WTC11 (cell line): ENCODE results near the gene WDR1. TPM values are rescaled to one million over a fixed set of nuclear protein-coding genes. Genes with fewer than 3 reads are reported as not detected.

Experiments used
- ATAC-seq: fragments of 200-7000 bp; cut with Tn5 transposase; 2 replicates; pipeline ENCODE4 v1.10.0; 2021; ENCODE audit warnings: mild to moderate bottlenecking, moderate library complexity
- CTCF ChIA-PET: fragments of 300-600 bp; sonication (Branson Sonifier 250); formaldehyde crosslinking; loops from one replicate; lab custom pipeline; 2021; ENCODE audit warnings: antibody characterized with exemption; lab: Charles Lee
- POLR2A ChIA-PET: fragments of 350-600 bp; sonication (Branson Sonifier 250); formaldehyde crosslinking; loops from one replicate; lab custom pipeline; 2021; ENCODE audit warnings: antibody characterized with exemption; lab: Charles Lee
- DNase-seq: peaks from one replicate; pipeline ENCODE4 v3.0.0; 2021; ENCODE audit warnings: low spot score
- H3K27ac Mint-ChIP-seq: 2 replicates; pipeline ENCODE4 v1.8.0; 2021; ENCODE audit warnings: mixed read lengths
- H3K27me3 Mint-ChIP-seq: 2 replicates; pipeline ENCODE4 v1.8.0; 2021; ENCODE audit warnings: low read depth, mild to moderate bottlenecking, moderate library complexity, mixed read lengths
- H3K36me3 Mint-ChIP-seq: 2 replicates; pipeline ENCODE4 v1.8.0; 2021; ENCODE audit warnings: mixed read lengths
- H3K4me1 Mint-ChIP-seq: 2 replicates; pipeline ENCODE4 v1.8.0; 2022; ENCODE audit warnings: mixed read lengths
- H3K4me3 Mint-ChIP-seq: 2 replicates; pipeline ENCODE4 v1.8.0; 2021; ENCODE audit warnings: mild to moderate bottlenecking, moderate library complexity, mixed read lengths
- H3K9me3 Mint-ChIP-seq: 2 replicates; pipeline ENCODE4 v1.8.0; 2021; ENCODE audit warnings: mixed read lengths
- CBFB ChIP-seq: sonication (generic); formaldehyde crosslinking; IDR thresholded peaks from 2 replicates; pipeline ENCODE4 v1.8.1; 2022; ENCODE audit warnings: mild to moderate bottlenecking, low read depth, missing genetic modification reagents
- CREM ChIP-seq: sonication (generic); formaldehyde crosslinking; IDR thresholded peaks from 2 replicates; pipeline ENCODE4 v1.8.1; 2022; ENCODE audit warnings: mild to moderate bottlenecking, missing genetic modification reagents, moderate library complexity
- EMX1 ChIP-seq: fragments of 250-450 bp; sonication (Bioruptor Pico); IDR thresholded peaks from 2 replicates; pipeline ENCODE4 v1.8.0; 2021; ENCODE audit warnings: mild to moderate bottlenecking
- ETV6 ChIP-seq: sonication (generic); formaldehyde crosslinking; IDR thresholded peaks from 2 replicates; pipeline ENCODE4 v1.8.1; 2022; ENCODE audit warnings: mild to moderate bottlenecking, missing genetic modification reagents
- FOXJ3 ChIP-seq: sonication (generic); formaldehyde crosslinking; IDR thresholded peaks from 2 replicates; pipeline ENCODE4 v1.9.0; 2021; ENCODE audit warnings: missing genetic modification reagents, mild to moderate bottlenecking, borderline replicate concordance
- KAT7 ChIP-seq: sonication (generic); formaldehyde crosslinking; IDR thresholded peaks from 2 replicates; pipeline ENCODE4 v1.8.1; 2023; ENCODE audit warnings: missing genetic modification reagents, mild to moderate bottlenecking, borderline replicate concordance
- NFATC4 ChIP-seq: fragments of 250-450 bp; sonication (Bioruptor Pico); IDR thresholded peaks from 2 replicates; pipeline ENCODE4 v1.9.0; 2021; ENCODE audit warnings: mild to moderate bottlenecking
- NFYB ChIP-seq: sonication (generic); formaldehyde crosslinking; conservative IDR thresholded peaks from 2 replicates; pipeline ENCODE4 v1.8.0; 2022; ENCODE audit warnings: low read depth, missing genetic modification reagents
- OVOL2 ChIP-seq: fragments of 250-450 bp; sonication (Bioruptor Pico); IDR thresholded peaks from 2 replicates; pipeline ENCODE4 v1.9.0; 2021; ENCODE audit warnings: mild to moderate bottlenecking, borderline replicate concordance
- PRRX2 ChIP-seq: fragments of 250-450 bp; sonication (Bioruptor Pico); IDR thresholded peaks from 2 replicates; pipeline ENCODE4 v1.8.0; 2021; ENCODE audit warnings: mild to moderate bottlenecking
- RORB ChIP-seq: fragments of 250-450 bp; sonication (Bioruptor Pico); IDR thresholded peaks from 2 replicates; pipeline ENCODE4 v1.9.0; 2021; ENCODE audit warnings: mild to moderate bottlenecking
- ZNF219 ChIP-seq: sonication (generic); formaldehyde crosslinking; IDR thresholded peaks from 2 replicates; pipeline ENCODE4 v1.8.0; 2023; ENCODE audit warnings: missing genetic modification reagents, mild to moderate bottlenecking, borderline replicate concordance
- total RNA-seq: library from RNA; stranded (reverse); gene quantifications from 3 replicates; pipeline ENCODE4 v1.2.3, GENCODE V29; 2021
- TF ChIP-seq, protein P1 (sequence below): fragments of 250-450 bp; sonication (Bioruptor Pico); IDR thresholded peaks from 2 replicates; pipeline ENCODE4 v1.9.0; 2021; ENCODE audit warnings: moderate library complexity, mild to moderate bottlenecking, inconsistent platforms, borderline replicate concordance
- TF ChIP-seq, protein P2 (sequence below): fragments of 250-450 bp; sonication (Bioruptor Pico); conservative IDR thresholded peaks from 2 replicates; pipeline ENCODE4 v1.9.0; 2021; ENCODE audit warnings: mild to moderate bottlenecking
- TF ChIP-seq, protein P3 (sequence below): sonication (generic); formaldehyde crosslinking; IDR thresholded peaks from 2 replicates; pipeline ENCODE4 v1.8.0; 2023; ENCODE audit warnings: missing genetic modification reagents
- TF ChIP-seq, protein P4 (sequence below): sonication (generic); formaldehyde crosslinking; conservative IDR thresholded peaks from 2 replicates; pipeline ENCODE4 v1.8.1; 2023; ENCODE audit warnings: mild to moderate bottlenecking, low read depth, missing genetic modification reagents, moderate library complexity
- TF ChIP-seq, protein P5 (sequence below): sonication (generic); formaldehyde crosslinking; IDR thresholded peaks from 2 replicates; pipeline ENCODE4 v1.8.1; 2022; ENCODE audit warnings: low read depth, missing genetic modification reagents, borderline replicate concordance
- TF ChIP-seq, protein P6 (sequence below): fragments of 250-450 bp; sonication (Bioruptor Pico); IDR thresholded peaks from 2 replicates; pipeline ENCODE4 v2.1.2; 2022; ENCODE audit warnings: mild to moderate bottlenecking, moderate library complexity
- TF ChIP-seq, protein P7 (sequence below): sonication (generic); formaldehyde crosslinking; IDR thresholded peaks from 2 replicates; pipeline ENCODE4 v1.8.1; 2022; ENCODE audit warnings: missing genetic modification reagents, borderline replicate concordance

Gene WDR1
- total RNA-seq, 1 experiment from 2014 or later = 288 TPM

DNA sequence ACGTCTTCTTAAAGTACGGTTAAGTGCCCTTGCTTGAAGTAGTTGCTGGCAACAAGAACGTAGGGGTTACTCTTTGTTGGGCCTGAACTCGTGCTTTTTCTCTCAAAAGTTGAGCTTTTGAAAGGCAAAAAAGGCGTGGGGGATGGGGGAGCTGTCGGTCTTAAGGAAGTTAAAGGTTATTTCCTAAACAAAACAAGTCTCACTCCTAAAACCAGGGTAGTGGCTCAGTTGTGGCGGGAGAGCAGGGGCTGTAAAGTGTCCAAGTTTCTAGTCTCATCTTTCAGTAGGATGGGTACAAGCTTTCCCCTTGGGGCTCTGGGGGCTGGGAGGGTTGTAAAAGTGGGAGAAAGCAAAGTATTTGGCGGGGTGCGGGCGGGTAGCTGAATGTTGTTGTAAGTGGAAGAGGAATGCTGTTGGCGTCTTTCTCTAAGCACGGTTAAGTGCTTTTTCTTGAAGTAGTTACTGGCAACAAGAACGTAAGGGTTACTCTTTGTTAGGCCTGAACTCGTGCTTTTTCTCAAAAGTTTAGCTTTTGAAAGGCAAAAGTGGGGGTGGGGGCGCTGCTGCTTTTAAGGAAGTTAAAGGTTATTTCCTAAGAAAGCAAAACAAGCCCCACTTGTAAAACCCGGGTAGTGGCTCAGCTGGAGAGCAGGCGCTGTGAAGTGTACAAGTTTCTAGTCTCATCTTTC, 904 bp upstream of the WDR1 start:
- no peaks in the 10 kb centered on the region for H3K27me3 Mint-ChIP-seq
- H3K4me3 Mint-ChIP-seq = peak overlapping the region; percentile 85
- no peak for DNase-seq
- H3K36me3 Mint-ChIP-seq = peaks cover 34% of the 10 kb centered on the region
- ChIA-PET POLR2A (interaction anchor here (0.6 to 4.3 kb wide), 17 partner anchors 9 to 310 kb away, joined by 3 to 51 read pairs (median 3); no protein-coding TSS in a partner anchor), CTCF (interaction anchor here (0.6 to 6.8 kb wide), 6 partner anchors 13 to 409 kb away, joined by 3 to 42 read pairs (median 4); no protein-coding TSS in a partner anchor)
- ATAC-seq = no peak
- TF ChIP-seq, protein P1, sequence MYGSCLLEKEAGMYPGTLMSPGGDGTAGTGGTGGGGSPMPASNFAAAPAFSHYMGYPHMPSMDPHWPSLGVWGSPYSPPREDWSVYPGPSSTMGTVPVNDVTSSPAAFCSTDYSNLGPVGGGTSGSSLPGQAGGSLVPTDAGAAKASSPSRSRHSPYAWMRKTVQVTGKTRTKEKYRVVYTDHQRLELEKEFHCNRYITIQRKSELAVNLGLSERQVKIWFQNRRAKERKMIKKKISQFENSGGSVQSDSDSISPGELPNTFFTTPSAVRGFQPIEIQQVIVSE (CRISPR knock-in tag) = no peak
- TF ChIP-seq NFATC4 (CRISPR knock-in tag) = peak; percentile 49; the same call in 1 of the 2 replicates
- peak; percentile 35 for TF ChIP-seq EMX1
- no peak for TF ChIP-seq ZNF219
- TF ChIP-seq, protein P2, sequence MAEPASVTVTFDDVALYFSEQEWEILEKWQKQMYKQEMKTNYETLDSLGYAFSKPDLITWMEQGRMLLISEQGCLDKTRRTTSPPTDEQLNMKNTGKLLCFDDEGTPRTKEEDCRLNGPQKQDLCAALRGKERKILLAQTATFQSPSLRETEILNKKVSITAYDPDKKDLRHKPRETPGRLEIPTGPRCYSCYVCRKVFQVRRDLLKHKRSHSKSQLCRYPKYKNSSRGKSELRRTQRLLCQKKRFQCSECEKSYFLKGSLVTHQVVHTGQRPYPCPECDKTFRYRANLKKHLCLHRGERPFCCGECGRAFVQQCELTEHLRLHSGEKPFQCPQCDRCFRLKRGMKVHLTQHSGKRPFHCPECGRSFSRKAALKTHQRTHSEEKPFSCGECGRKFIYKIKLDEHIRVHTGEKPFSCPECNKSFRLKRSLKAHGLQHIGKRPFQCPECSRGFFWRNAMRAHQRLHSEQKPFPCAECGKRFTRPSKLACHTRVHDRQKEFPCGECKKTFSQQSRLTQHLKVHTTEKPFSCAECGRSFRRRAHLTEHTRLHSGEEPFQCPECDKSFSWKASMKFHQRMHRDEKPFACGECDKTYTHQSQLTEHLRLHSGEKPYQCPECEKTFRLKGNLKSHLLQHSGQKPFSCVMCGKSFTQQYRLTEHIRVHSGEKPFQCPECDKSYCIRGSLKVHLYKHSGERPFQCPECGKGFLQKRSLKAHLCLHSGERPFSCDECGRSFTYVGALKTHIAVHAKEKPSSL (CRISPR knock-in tag) = 0 out of 2 replicates have a peak, but pooled peaks have one; percentile 31
- TF ChIP-seq PRRX2 (CRISPR knock-in tag) = peak; percentile 72; the same call in 1 of the 2 replicates
- TF ChIP-seq, protein P3, sequence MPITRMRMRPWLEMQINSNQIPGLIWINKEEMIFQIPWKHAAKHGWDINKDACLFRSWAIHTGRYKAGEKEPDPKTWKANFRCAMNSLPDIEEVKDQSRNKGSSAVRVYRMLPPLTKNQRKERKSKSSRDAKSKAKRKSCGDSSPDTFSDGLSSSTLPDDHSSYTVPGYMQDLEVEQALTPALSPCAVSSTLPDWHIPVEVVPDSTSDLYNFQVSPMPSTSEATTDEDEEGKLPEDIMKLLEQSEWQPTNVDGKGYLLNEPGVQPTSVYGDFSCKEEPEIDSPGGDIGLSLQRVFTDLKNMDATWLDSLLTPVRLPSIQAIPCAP (CRISPR knock-in tag) = no peak
- no peak for TF ChIP-seq FOXJ3 (CRISPR knock-in tag)
- TF ChIP-seq, protein P4, sequence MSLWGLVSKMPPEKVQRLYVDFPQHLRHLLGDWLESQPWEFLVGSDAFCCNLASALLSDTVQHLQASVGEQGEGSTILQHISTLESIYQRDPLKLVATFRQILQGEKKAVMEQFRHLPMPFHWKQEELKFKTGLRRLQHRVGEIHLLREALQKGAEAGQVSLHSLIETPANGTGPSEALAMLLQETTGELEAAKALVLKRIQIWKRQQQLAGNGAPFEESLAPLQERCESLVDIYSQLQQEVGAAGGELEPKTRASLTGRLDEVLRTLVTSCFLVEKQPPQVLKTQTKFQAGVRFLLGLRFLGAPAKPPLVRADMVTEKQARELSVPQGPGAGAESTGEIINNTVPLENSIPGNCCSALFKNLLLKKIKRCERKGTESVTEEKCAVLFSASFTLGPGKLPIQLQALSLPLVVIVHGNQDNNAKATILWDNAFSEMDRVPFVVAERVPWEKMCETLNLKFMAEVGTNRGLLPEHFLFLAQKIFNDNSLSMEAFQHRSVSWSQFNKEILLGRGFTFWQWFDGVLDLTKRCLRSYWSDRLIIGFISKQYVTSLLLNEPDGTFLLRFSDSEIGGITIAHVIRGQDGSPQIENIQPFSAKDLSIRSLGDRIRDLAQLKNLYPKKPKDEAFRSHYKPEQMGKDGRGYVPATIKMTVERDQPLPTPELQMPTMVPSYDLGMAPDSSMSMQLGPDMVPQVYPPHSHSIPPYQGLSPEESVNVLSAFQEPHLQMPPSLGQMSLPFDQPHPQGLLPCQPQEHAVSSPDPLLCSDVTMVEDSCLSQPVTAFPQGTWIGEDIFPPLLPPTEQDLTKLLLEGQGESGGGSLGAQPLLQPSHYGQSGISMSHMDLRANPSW (CRISPR knock-in tag) = no peak
- no peak for TF ChIP-seq NFYB (CRISPR knock-in tag)
- no peak for TF ChIP-seq ETV6 (CRISPR knock-in tag)
- TF ChIP-seq, protein P5, sequence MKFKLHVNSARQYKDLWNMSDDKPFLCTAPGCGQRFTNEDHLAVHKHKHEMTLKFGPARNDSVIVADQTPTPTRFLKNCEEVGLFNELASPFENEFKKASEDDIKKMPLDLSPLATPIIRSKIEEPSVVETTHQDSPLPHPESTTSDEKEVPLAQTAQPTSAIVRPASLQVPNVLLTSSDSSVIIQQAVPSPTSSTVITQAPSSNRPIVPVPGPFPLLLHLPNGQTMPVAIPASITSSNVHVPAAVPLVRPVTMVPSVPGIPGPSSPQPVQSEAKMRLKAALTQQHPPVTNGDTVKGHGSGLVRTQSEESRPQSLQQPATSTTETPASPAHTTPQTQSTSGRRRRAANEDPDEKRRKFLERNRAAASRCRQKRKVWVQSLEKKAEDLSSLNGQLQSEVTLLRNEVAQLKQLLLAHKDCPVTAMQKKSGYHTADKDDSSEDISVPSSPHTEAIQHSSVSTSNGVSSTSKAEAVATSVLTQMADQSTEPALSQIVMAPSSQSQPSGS = no peak
- TF ChIP-seq, protein P6, sequence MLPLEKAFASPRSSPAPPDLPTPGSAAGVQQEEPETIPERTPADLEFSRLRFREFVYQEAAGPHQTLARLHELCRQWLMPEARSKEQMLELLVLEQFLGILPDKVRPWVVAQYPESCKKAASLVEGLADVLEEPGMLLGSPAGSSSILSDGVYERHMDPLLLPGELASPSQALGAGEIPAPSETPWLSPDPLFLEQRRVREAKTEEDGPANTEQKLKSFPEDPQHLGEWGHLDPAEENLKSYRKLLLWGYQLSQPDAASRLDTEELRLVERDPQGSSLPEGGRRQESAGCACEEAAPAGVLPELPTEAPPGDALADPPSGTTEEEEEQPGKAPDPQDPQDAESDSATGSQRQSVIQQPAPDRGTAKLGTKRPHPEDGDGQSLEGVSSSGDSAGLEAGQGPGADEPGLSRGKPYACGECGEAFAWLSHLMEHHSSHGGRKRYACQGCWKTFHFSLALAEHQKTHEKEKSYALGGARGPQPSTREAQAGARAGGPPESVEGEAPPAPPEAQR (CRISPR knock-in tag) = no peak
- TF ChIP-seq, protein P7, sequence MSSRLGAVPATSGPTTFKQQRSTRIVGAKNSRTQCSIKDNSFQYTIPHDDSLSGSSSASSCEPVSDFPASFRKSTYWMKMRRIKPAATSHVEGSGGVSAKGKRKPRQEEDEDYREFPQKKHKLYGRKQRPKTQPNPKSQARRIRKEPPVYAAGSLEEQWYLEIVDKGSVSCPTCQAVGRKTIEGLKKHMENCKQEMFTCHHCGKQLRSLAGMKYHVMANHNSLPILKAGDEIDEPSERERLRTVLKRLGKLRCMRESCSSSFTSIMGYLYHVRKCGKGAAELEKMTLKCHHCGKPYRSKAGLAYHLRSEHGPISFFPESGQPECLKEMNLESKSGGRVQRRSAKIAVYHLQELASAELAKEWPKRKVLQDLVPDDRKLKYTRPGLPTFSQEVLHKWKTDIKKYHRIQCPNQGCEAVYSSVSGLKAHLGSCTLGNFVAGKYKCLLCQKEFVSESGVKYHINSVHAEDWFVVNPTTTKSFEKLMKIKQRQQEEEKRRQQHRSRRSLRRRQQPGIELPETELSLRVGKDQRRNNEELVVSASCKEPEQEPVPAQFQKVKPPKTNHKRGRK = no peak
- no peak for TF ChIP-seq CREM (CRISPR knock-in tag)
- TF ChIP-seq RORB = 0 out of 2 replicates have a peak, but pooled peaks have one; percentile 42
- no peak for TF ChIP-seq KAT7
- no peak for TF ChIP-seq CBFB
- no peak for TF ChIP-seq OVOL2
- peaks cover 60% of the 10 kb centered on the region for H3K4me1 Mint-ChIP-seq
- H3K9me3 Mint-ChIP-seq = no peaks in the 10 kb centered on the region
- H3K27ac Mint-ChIP-seq = peak overlapping the region; percentile 97
